ENCODE results near the gene CYB5R3. TPM values are rescaled to one million over a fixed set of nuclear protein-coding genes. Genes with fewer than 3 reads are reported as not detected.

The CYB5R3 gene
- total RNA-seq, 4 donors from 2014 or later: 107 to 159 (median 138) TPM

GRCh38 chr22:42615092-42615859 is 33.9 kb downstream of the CYB5R3 start:
- TF ChIP-seq POLR2AphosphoS5 (IDR thresholded peaks at IDR 0.05) (peak; percentile 86 to 98 (median 95)), CTCF (IDR thresholded peaks at IDR 0.05) (no peak), EP300 (IDR thresholded peaks at IDR 0.05) (no peak), POLR2A (IDR thresholded peaks at IDR 0.05) (peak; percentile 97 to 98)
- Histone ChIP-seq H3K4me1 (peaks cover 64% of the 10 kb centered on the region), H3K27ac (peak overlapping the region; percentile 99), H3K27me3 (no peaks in the 10 kb centered on the region), H3K4me3 (peak overlapping the region; percentile 91), H3K9me3 (no peaks in the 10 kb centered on the region), H3K36me3 (peaks cover 16% of the 10 kb centered on the region)
- peak; percentile 94 to 95 for DNase-seq (ENCODE audit: low spot score in 2 of 2)
- WGBS: under 1% methylated on average over 34 of the region's 35 CpGs

- Histone ChIP-seq H3K36me3 (peaks cover 9% of the 10 kb centered on the region), H3K27me3 (no peaks in the 10 kb centered on the region), H3K4me3 (peak within 1 kb of the TSS; percentile 91), H3K27ac (peak within 1 kb of the TSS; percentile 99), H3K4me1 (peaks cover 70% of the 10 kb centered on the region), H3K9me3 (no peaks in the 10 kb centered on the region)
- WGBS: 0% methylated on average over 21 of the region's 85 CpGs
- peak in 2 of 3 donors; percentile 69 to 72 for TF ChIP-seq POLR2AphosphoS5 (IDR thresholded peaks at IDR 0.05)
- TF ChIP-seq EP300 (IDR thresholded peaks at IDR 0.05): no peak
- peak; percentile 10 to 63 for TF ChIP-seq POLR2A (IDR thresholded peaks at IDR 0.05)
- peak in 1 of 2 donors; percentile 14 for TF ChIP-seq CTCF (IDR thresholded peaks at IDR 0.05)
- DNase-seq (ENCODE audit: low spot score in 2 of 2): peak; percentile 100
These were observed 34.7 kb downstream of the CYB5R3 start, which contains the start of gene POLDIP3 for GRCh38 chr22:42614312-42615091. TSS of gene POLDIP3 (minus strand) at chr22:42614883. CDS start at chr22:42614857, 26 bp downstream.

- TF ChIP-seq CTCF (IDR thresholded peaks at IDR 0.05): no peak
- no peak for TF ChIP-seq EP300 (IDR thresholded peaks at IDR 0.05)
- no peak for TF ChIP-seq POLR2A (IDR thresholded peaks at IDR 0.05)
- TF ChIP-seq POLR2AphosphoS5 (IDR thresholded peaks at IDR 0.05): no peak
- no peaks in the 10 kb centered on the region for H3K27me3 ChIP-seq
- under 1% methylated on average over 10 of the region's 10 CpGs for WGBS
- peak overlapping the region; percentile 91 for H3K4me3 ChIP-seq
- DNase-seq (ENCODE audit: low spot score in 2 of 2): no peak
- H3K4me1 ChIP-seq: peaks cover 76% of the 10 kb centered on the region
- no peaks in the 10 kb centered on the region for H3K9me3 ChIP-seq
- H3K36me3 ChIP-seq: peaks cover 2% of the 10 kb centered on the region
- H3K27ac ChIP-seq: peak overlapping the region; percentile 99
These were observed 35.3 kb downstream of the CYB5R3 start for GRCh38 chr22:42613872-42614301.

GRCh38 chr22:42612336-42612735 is 36.9 kb downstream of the CYB5R3 start:
- 81% methylated on average over 11 of the region's 11 CpGs for WGBS
- Histone ChIP-seq H3K27me3 (no peaks in the 10 kb centered on the region), H3K4me3 (peak overlapping the region; percentile 91), H3K27ac (peak overlapping the region; percentile 99), H3K4me1 (peaks cover 80% of the 10 kb centered on the region), H3K9me3 (no peaks in the 10 kb centered on the region), H3K36me3 (peaks cover 4% of the 10 kb centered on the region)
- no peak for TF ChIP-seq POLR2AphosphoS5 (IDR thresholded peaks at IDR 0.05)
- TF ChIP-seq EP300 (IDR thresholded peaks at IDR 0.05): no peak
- TF ChIP-seq POLR2A (IDR thresholded peaks at IDR 0.05): no peak
- TF ChIP-seq CTCF (IDR thresholded peaks at IDR 0.05): no peak
- no peak for DNase-seq (ENCODE audit: low spot score in 2 of 2)

- no peaks in the 10 kb centered on the region for H3K27me3 ChIP-seq
- no peak for DNase-seq (ENCODE audit: low spot score in 2 of 2)
- H3K9me3 ChIP-seq: no peaks in the 10 kb centered on the region
- H3K4me3 ChIP-seq: no peak overlapping the region
- no peak overlapping the region for H3K27ac ChIP-seq
- peaks cover 12% of the 10 kb centered on the region for H3K36me3 ChIP-seq
- WGBS: 87% methylated on average over 1 of the region's 1 CpG
- TF ChIP-seq POLR2AphosphoS5 (IDR thresholded peaks at IDR 0.05): no peak
- no peak for TF ChIP-seq POLR2A (IDR thresholded peaks at IDR 0.05)
- no peak for TF ChIP-seq EP300 (IDR thresholded peaks at IDR 0.05)
- no peak for TF ChIP-seq CTCF (IDR thresholded peaks at IDR 0.05)
- peaks cover 71% of the 10 kb centered on the region for H3K4me1 ChIP-seq
These were observed 38.1 kb downstream of the CYB5R3 start for GRCh38 chr22:42611051-42611450.

Measured in suprapubic skin (tissue), 4 donors.